ENCODE data around the gene PCBP3. TPM values are rescaled to one million over a fixed set of nuclear protein-coding genes. Genes with fewer than 3 reads are reported as not detected.
"Not testable (repeated sequence)": the region's sequence is repeated elsewhere in the genome, so short reads cannot be mapped to it uniquely, and the experiment has no call there.

Gene PCBP3
- polyA plus RNA-seq, 1 donor (not counting 4 experiments of a cell fraction or from before 2014, with no cell fraction given) = 0.25 TPM

DNA sequence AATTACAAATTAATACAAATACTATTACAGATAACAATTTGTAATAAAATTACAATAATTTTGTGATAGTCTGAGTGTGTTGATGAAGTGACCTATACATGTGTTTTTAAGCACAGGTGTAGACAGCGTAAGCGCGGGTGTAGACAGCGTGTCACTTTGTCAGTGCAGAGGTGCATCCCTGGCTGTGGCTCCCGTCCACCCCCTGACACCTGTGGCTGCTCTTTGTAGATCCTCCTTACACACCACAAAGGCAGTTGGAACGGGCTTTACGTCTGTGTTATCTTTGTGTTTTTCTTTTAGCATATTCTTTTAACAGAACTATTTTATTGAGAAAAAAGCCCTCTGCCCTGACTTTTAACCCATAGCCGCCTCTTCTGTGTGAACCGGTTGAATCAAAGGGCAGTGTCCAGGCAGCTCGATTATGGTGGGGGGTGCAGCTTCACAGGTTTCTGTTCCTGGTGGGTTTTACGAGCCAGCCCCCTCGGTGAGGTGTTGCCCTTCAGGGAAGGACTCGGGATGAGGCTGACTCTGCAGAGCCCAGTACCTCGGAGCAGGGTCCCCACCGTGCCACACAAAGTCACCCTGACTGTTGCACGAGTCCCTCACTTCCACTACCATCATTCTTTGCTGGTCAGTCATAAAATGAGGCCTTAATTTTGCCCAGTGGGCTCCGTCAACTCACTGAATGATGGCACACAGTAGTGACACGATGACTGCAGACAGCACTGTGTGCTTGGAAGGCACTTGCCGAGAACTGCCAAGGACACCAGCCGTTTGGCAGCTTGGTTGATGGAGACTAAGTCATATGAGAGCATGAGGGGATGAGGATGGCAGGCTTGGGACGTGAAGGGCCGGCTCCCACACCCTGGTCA is 251.6 kb downstream of the PCBP3 start:
- DNase-seq (ENCODE audit: low read depth, low spot score) (no peak), FAIRE-seq (no peak)
- Histone ChIP-seq H3K9ac (ENCODE audit: control insufficient read depth, extremely low read depth, insufficient read depth, low read length) (no peak overlapping the region), H3K9me3 (ENCODE audit: control insufficient read depth, low read depth, low read length) (no peaks in the 10 kb centered on the region), H3K9me1 (ENCODE audit: control insufficient read depth, extremely low read depth, insufficient read depth, low read length) (no peaks in the 10 kb centered on the region), H3K79me2 (ENCODE audit: control insufficient read depth, insufficient read depth, low read length) (no peaks in the 10 kb centered on the region), H3K27me3 (ENCODE audit: control insufficient read depth, extremely low read depth, insufficient read depth, low read length) (peaks cover 34% of the 10 kb centered on the region), H2AFZ (ENCODE audit: control insufficient read depth, low read length) (no peak overlapping the region), H3K36me3 (ENCODE audit: control insufficient read depth in 2 of 2, extremely low read depth in 1 of 2, insufficient read depth in 2 of 2, low read length in 2 of 2) (no peaks in the 10 kb centered on the region), H3K4me3 (ENCODE audit: control insufficient read depth in 2 of 3, extremely low read depth in 1 of 3, insufficient read depth in 2 of 3, low read depth in 1 of 3, low read length in 3 of 3) (no peak overlapping the region), H3K27ac (ENCODE audit: control insufficient read depth, insufficient read depth, low read length) (no peak overlapping the region), H3K4me1 (ENCODE audit: control insufficient read depth, extremely low read depth, insufficient read depth, low read length) (peaks cover 3% of the 10 kb centered on the region), H4K20me1 (ENCODE audit: control insufficient read depth, extremely low read depth, insufficient read depth, low read length) (no peaks in the 10 kb centered on the region), H3K4me2 (ENCODE audit: control insufficient read depth, extremely low read depth, insufficient read depth, low read depth, low read length) (no peak overlapping the region)
- dilution Hi-C loops (cut with MboI; ENCODE audit: extremely low pct_ligation_motif_present, low sequenced_read_pairs) = no loop called here
- TF ChIP-seq CTCF (optimal IDR thresholded peaks at IDR 0.05 in 1 of 3, IDR thresholded peaks at IDR 0.05 in 1 of 3, conservative IDR thresholded peaks at IDR 0.05 in 1 of 3; ENCODE audit: extremely low read depth in 1 of 3, insufficient read depth in 2 of 3, low read length in 3 of 3) = no peak
- TF ChIP-seq EZH2 (IDR thresholded peaks at IDR 0.05; ENCODE audit: low read length) = no peak

DNA sequence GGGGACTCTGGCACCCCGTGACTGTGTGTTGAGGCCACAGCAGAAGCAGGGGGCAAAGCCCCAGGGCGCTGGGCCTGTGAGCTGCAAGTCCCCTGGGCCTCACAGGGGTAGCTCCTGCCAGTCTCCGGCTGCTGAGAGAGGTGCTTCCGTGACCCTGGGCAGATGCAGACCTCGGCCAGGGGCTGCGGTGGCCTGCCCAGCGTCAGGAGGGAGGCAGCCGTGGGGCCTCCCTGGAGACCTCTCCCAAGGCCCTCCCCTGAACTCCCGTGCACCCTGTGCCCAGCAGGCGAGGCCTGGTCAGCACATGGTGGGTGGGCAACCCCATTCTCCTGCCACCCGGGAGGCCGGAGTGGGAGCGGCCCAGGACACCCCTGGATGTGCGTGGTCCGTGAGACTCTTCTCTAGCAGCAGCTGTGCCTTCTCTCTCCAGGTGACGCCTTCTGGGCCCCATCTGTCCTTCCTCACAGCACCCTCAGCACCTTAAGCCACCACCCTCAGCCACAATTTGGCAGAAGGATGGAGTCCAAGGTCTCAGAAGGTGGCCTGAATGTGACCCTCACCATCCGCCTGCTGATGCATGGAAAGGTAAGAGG is 252.3 kb downstream of the PCBP3 start:
- H3K27ac ChIP-seq (ENCODE audit: control insufficient read depth, insufficient read depth, low read length) = no peak overlapping the region
- H3K79me2 ChIP-seq (ENCODE audit: control insufficient read depth, insufficient read depth, low read length) = no peaks in the 10 kb centered on the region
- H3K9ac ChIP-seq (ENCODE audit: control insufficient read depth, extremely low read depth, insufficient read depth, low read length) = no peak overlapping the region
- no peaks in the 10 kb centered on the region for H3K36me3 ChIP-seq (ENCODE audit: control insufficient read depth in 2 of 2, extremely low read depth in 1 of 2, insufficient read depth in 2 of 2, low read length in 2 of 2)
- no peaks in the 10 kb centered on the region for H3K9me1 ChIP-seq (ENCODE audit: control insufficient read depth, extremely low read depth, insufficient read depth, low read length)
- H3K4me2 ChIP-seq (ENCODE audit: control insufficient read depth, extremely low read depth, insufficient read depth, low read depth, low read length) = no peak overlapping the region
- H3K9me3 ChIP-seq (ENCODE audit: control insufficient read depth, low read depth, low read length) = no peaks in the 10 kb centered on the region
- H2AFZ ChIP-seq (ENCODE audit: control insufficient read depth, low read length) = no peak overlapping the region
- TF ChIP-seq CTCF (optimal IDR thresholded peaks at IDR 0.05 in 1 of 3, IDR thresholded peaks at IDR 0.05 in 1 of 3, conservative IDR thresholded peaks at IDR 0.05 in 1 of 3; ENCODE audit: extremely low read depth in 1 of 3, insufficient read depth in 2 of 3, low read length in 3 of 3) = no peak
- no peak for TF ChIP-seq EZH2 (IDR thresholded peaks at IDR 0.05; ENCODE audit: low read length)
- FAIRE-seq = no peak
- H3K4me1 ChIP-seq (ENCODE audit: control insufficient read depth, extremely low read depth, insufficient read depth, low read length) = peaks cover 3% of the 10 kb centered on the region
- peaks cover 32% of the 10 kb centered on the region for H3K27me3 ChIP-seq (ENCODE audit: control insufficient read depth, extremely low read depth, insufficient read depth, low read length)
- dilution Hi-C loops (cut with MboI; ENCODE audit: extremely low pct_ligation_motif_present, low sequenced_read_pairs) = no loop called here
- no peak overlapping the region for H3K4me3 ChIP-seq (ENCODE audit: control insufficient read depth in 2 of 3, extremely low read depth in 1 of 3, insufficient read depth in 2 of 3, low read depth in 1 of 3, low read length in 3 of 3)
- H4K20me1 ChIP-seq (ENCODE audit: control insufficient read depth, extremely low read depth, insufficient read depth, low read length) = no peaks in the 10 kb centered on the region
- no peak for DNase-seq (ENCODE audit: low read depth, low spot score)

- FAIRE-seq; H3K4me3 ChIP-seq (ENCODE audit: control insufficient read depth in 2 of 3, extremely low read depth in 1 of 3, insufficient read depth in 2 of 3, low read depth in 1 of 3, low read length in 3 of 3); H3K9me3 ChIP-seq (ENCODE audit: control insufficient read depth, low read depth, low read length); dilution Hi-C loops (cut with MboI; ENCODE audit: extremely low pct_ligation_motif_present, low sequenced_read_pairs); H4K20me1 ChIP-seq (ENCODE audit: control insufficient read depth, extremely low read depth, insufficient read depth, low read length); H3K9me1 ChIP-seq (ENCODE audit: control insufficient read depth, extremely low read depth, insufficient read depth, low read length); H3K4me2 ChIP-seq (ENCODE audit: control insufficient read depth, extremely low read depth, insufficient read depth, low read depth, low read length); H2AFZ ChIP-seq (ENCODE audit: control insufficient read depth, low read length); H3K79me2 ChIP-seq (ENCODE audit: control insufficient read depth, insufficient read depth, low read length); H3K9ac ChIP-seq (ENCODE audit: control insufficient read depth, extremely low read depth, insufficient read depth, low read length); H3K36me3 ChIP-seq (ENCODE audit: control insufficient read depth in 2 of 2, extremely low read depth in 1 of 2, insufficient read depth in 2 of 2, low read length in 2 of 2); DNase-seq (ENCODE audit: low read depth, low spot score); H3K4me1 ChIP-seq (ENCODE audit: control insufficient read depth, extremely low read depth, insufficient read depth, low read length); H3K27ac ChIP-seq (ENCODE audit: control insufficient read depth, insufficient read depth, low read length): not testable (repeated sequence)
- peaks cover 27% of the 10 kb centered on the region for H3K27me3 ChIP-seq (ENCODE audit: control insufficient read depth, extremely low read depth, insufficient read depth, low read length)
Measured at GRCh38 chr21:45896431-45896830, 252.9 kb downstream of the PCBP3 start.
